B cell (primary cell): ENCODE results near the gene LHCGR.

Experiments
- EZH2 ChIP-seq: IDR thresholded peaks from 2 replicates; pipeline ENCODE4 v1.6.1; 2012; ENCODE audit warnings: borderline replicate concordance, low read depth, mild to moderate bottlenecking, moderate library complexity, low read length; ENCODE audit not compliant: insufficient read depth, poor library complexity, severe bottlenecking
- TF ChIP-seq, protein P1 (sequence below): fragments of 200-600 bp; IDR thresholded peaks from one replicate; pipeline ENCODE4 v1.8.0; 2022; ENCODE audit warnings: antibody characterized with exemption, mild to moderate bottlenecking

GRCh38 chr2:48711343-48711742, 44.2 kb downstream of the LHCGR start:
- TF ChIP-seq, protein P1, sequence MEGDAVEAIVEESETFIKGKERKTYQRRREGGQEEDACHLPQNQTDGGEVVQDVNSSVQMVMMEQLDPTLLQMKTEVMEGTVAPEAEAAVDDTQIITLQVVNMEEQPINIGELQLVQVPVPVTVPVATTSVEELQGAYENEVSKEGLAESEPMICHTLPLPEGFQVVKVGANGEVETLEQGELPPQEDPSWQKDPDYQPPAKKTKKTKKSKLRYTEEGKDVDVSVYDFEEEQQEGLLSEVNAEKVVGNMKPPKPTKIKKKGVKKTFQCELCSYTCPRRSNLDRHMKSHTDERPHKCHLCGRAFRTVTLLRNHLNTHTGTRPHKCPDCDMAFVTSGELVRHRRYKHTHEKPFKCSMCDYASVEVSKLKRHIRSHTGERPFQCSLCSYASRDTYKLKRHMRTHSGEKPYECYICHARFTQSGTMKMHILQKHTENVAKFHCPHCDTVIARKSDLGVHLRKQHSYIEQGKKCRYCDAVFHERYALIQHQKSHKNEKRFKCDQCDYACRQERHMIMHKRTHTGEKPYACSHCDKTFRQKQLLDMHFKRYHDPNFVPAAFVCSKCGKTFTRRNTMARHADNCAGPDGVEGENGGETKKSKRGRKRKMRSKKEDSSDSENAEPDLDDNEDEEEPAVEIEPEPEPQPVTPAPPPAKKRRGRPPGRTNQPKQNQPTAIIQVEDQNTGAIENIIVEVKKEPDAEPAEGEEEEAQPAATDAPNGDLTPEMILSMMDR: no peak
- no peak for TF ChIP-seq EZH2
